ENCODE results near the gene MED8. TPM values are rescaled to one million over a fixed set of nuclear protein-coding genes. Genes with fewer than 3 reads are reported as not detected.

The MED8 gene
- total and polyA plus RNA-seq, 2 of the 4 experiments (the other 2 are of a cell fraction), result 61.1 to 120 TPM

DNA sequence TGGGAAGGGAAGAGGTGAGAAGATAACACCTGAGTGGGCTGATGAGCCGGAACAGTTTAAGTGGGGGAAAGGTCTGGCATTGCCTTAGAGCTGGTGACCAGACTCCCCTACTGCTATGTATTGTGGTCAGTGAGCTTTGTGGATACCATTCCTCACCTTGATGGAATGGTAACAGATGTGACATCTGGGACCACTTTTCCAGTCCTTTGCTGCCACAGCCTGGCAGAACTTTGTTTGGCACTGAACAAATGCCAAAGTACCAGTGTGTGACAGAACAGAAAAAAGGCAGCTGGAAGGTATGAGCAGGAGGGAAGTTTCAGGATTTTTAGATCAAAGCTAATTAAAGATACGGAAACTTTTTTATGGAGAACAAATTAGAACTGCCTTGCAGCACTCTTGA, 6.2 kb downstream of the MED8 start:
- H3K9me3 ChIP-seq (ENCODE audit: control insufficient read depth, insufficient read depth, low read length), result no peaks in the 10 kb centered on the region
- no peak overlapping the region for H2BK15ac ChIP-seq (ENCODE audit: low read depth, low read length)
- in situ Hi-C loops (cut with MboI; ENCODE audit: low sequenced_read_pairs), result no loop called here
- peaks cover 20% of the 10 kb centered on the region; the same call in 1 of the 2 replicates for H4K20me1 ChIP-seq (ENCODE audit: insufficient read depth, low read length)
- no peak overlapping the region for H2BK5ac ChIP-seq (ENCODE audit: low read depth, low read length, poor library complexity, severe bottlenecking)
- H2AFZ ChIP-seq (replicated peaks; ENCODE audit: low read length, poor library complexity), result no peak overlapping the region
- DNase-seq (no peak), ATAC-seq (ENCODE audit: low read depth) (no peak)
- CTCF ChIA-PET, result no interaction called here
- no peak overlapping the region for H2BK20ac ChIP-seq (ENCODE audit: low read depth, low read length)
- H3K4me1 ChIP-seq (ENCODE audit: control insufficient read depth, insufficient read depth, low read length), result peaks cover 6% of the 10 kb centered on the region
- no peaks in the 10 kb centered on the region for H3K27me3 ChIP-seq (ENCODE audit: control insufficient read depth, insufficient read depth, low read length)
- no peak overlapping the region for H2AK9ac ChIP-seq (replicated peaks; ENCODE audit: low read depth, low read length, poor library complexity)
- dilution Hi-C loops (cut with HindIII; ENCODE audit: low sequenced_read_pairs, unreplicated experiment), result no loop called here
- no peak overlapping the region for H3K4me3 ChIP-seq (ENCODE audit: insufficient read depth, low read depth, low read length)
- H3K4ac ChIP-seq (ENCODE audit: low read depth, low read length), result no peak overlapping the region
- TF ChIP-seq, protein P1, sequence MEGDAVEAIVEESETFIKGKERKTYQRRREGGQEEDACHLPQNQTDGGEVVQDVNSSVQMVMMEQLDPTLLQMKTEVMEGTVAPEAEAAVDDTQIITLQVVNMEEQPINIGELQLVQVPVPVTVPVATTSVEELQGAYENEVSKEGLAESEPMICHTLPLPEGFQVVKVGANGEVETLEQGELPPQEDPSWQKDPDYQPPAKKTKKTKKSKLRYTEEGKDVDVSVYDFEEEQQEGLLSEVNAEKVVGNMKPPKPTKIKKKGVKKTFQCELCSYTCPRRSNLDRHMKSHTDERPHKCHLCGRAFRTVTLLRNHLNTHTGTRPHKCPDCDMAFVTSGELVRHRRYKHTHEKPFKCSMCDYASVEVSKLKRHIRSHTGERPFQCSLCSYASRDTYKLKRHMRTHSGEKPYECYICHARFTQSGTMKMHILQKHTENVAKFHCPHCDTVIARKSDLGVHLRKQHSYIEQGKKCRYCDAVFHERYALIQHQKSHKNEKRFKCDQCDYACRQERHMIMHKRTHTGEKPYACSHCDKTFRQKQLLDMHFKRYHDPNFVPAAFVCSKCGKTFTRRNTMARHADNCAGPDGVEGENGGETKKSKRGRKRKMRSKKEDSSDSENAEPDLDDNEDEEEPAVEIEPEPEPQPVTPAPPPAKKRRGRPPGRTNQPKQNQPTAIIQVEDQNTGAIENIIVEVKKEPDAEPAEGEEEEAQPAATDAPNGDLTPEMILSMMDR (conservative IDR thresholded peaks at IDR 0.05; ENCODE audit: low read depth, low read length), result peak; percentile 21; the same call in 1 of the 2 replicates
- TF ChIP-seq RCOR1 (IDR thresholded peaks at IDR 0.05; ENCODE audit: insufficient replicate concordance, low read length) (no peak), RAD21 (IDR thresholded peaks at IDR 0.05; ENCODE audit: low read length) (peak; percentile 34), SMC3 (IDR thresholded peaks at IDR 0.05; ENCODE audit: low read depth, low read length) (peak; percentile 30; the same call in 1 of the 2 replicates)
- TF ChIP-seq, protein P2, sequence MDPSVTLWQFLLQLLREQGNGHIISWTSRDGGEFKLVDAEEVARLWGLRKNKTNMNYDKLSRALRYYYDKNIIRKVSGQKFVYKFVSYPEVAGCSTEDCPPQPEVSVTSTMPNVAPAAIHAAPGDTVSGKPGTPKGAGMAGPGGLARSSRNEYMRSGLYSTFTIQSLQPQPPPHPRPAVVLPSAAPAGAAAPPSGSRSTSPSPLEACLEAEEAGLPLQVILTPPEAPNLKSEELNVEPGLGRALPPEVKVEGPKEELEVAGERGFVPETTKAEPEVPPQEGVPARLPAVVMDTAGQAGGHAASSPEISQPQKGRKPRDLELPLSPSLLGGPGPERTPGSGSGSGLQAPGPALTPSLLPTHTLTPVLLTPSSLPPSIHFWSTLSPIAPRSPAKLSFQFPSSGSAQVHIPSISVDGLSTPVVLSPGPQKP (IDR thresholded peaks at IDR 0.05; ENCODE audit: borderline replicate concordance, low read depth, low read length), result no peak
- no peak overlapping the region for H3K18ac ChIP-seq (ENCODE audit: low read depth, low read length)
- H2BK120ac ChIP-seq (ENCODE audit: low read depth, low read length), result no peak overlapping the region
- peaks cover 14% of the 10 kb centered on the region for H3K9me1 ChIP-seq (ENCODE audit: insufficient read depth, low read length)
- BruUV-seq (replicated peaks), result no TSS peak
- H3K9ac ChIP-seq (ENCODE audit: low read depth, low read length), result no peak overlapping the region
- no peak overlapping the region for H2AK5ac ChIP-seq (ENCODE audit: low read depth, low read length)
- H3K56ac ChIP-seq (ENCODE audit: extremely low read depth, insufficient read depth, low read length), result no peak overlapping the region
- H3K27ac ChIP-seq (ENCODE audit: insufficient read depth, low read length), result no peak overlapping the region
- H3K14ac ChIP-seq (replicated peaks; ENCODE audit: low read depth, low read length), result no peak overlapping the region
- no CpG with 5 or more reads among the region's 2 CpGs for WGBS, 2 experiments (ENCODE audit: extremely low coverage in 2 of 2, insufficient read length in 1 of 2)
- POLR2A ChIA-PET (ENCODE audit: unreplicated experiment), result no interaction called here
- no peak overlapping the region for H4K8ac ChIP-seq (ENCODE audit: low read depth in 2 of 2, low read length in 2 of 2)
- no peak overlapping the region for H4K91ac ChIP-seq (ENCODE audit: insufficient read depth, low read depth, low read length)
- intact Hi-C loops (cut with micrococcal nuclease), result no loop called here
- H3K23ac ChIP-seq (ENCODE audit: low read depth, low read length), result no peak overlapping the region
- H3K36me3 ChIP-seq (ENCODE audit: control insufficient read depth, insufficient read depth, low read length), result peaks cover 54% of the 10 kb centered on the region
- H3K79me1 ChIP-seq (ENCODE audit: low read depth in 1 of 2, low read length in 2 of 2), result peaks cover 18 to 64% of the 10 kb centered on the region in 2 experiments
- no peak overlapping the region for H3K4me2 ChIP-seq (ENCODE audit: low read depth, low read length)
- no peak overlapping the region for H4K5ac ChIP-seq (ENCODE audit: low read depth, low read length)

Data from IMR-90 (cell line).